GM04503 (cell line): ENCODE results near the gene CAPS.

Source experiments
- DNase-seq: peaks from one replicate; pipeline ENCODE4 v3.0.0-alpha.2; 2012; ENCODE audit warnings: low read depth

The CAPS gene

GRCh38 chr19:5934774-5935472 lies 20.9 kb downstream of the CAPS start:
- DNase-seq: no peak

- no peak for DNase-seq
Measured at GRCh38 chr19:5935473-5936291, 21.6 kb downstream of the CAPS start.

- no peak for DNase-seq
Measured at GRCh38 chr19:5936292-5936592, 22.2 kb downstream of the CAPS start.

- DNase-seq: no peak
Measured at GRCh38 chr19:5937550-5937949, 23.5 kb downstream of the CAPS start.

GRCh38 chr19:5940260-5941208 lies 26.5 kb downstream of the CAPS start:
- DNase-seq: no peak

- no peak for DNase-seq
Measured at GRCh38 chr19:5941673-5942072, 27.6 kb downstream of the CAPS start.

- no peak for DNase-seq
Measured at GRCh38 chr19:5943045-5943444, 29.0 kb downstream of the CAPS start.

- DNase-seq: no peak
Measured at GRCh38 chr19:5943623-5944022, 29.6 kb downstream of the CAPS start.

- DNase-seq: no peak
Measured at GRCh38 chr19:5947435-5947834, 33.4 kb downstream of the CAPS start.

- no peak for DNase-seq
Measured at GRCh38 chr19:5948752-5949564, 34.9 kb downstream of the CAPS start.

GRCh38 chr19:5949792-5950305 lies 35.8 kb downstream of the CAPS start:
- no peak for DNase-seq

- no peak for DNase-seq
Measured at GRCh38 chr19:5950741-5951140, 36.7 kb downstream of the CAPS start.

GRCh38 chr19:5951338-5951861 lies 37.3 kb downstream of the CAPS start:
- DNase-seq: no peak

- DNase-seq: no peak
Measured at GRCh38 chr19:5952193-5953029, 38.4 kb downstream of the CAPS start.

GRCh38 chr19:5953030-5953589 lies 39.1 kb downstream of the CAPS start:
- no peak for DNase-seq

GRCh38 chr19:5953680-5954213 lies 39.7 kb downstream of the CAPS start:
- DNase-seq: no peak

GRCh38 chr19:5954293-5954692 lies 40.2 kb downstream of the CAPS start:
- no peak for DNase-seq

- DNase-seq: no peak
Measured at GRCh38 chr19:5955636-5955935, 41.5 kb downstream of the CAPS start.

- no peak for DNase-seq
Measured at GRCh38 chr19:5956323-5956722, 42.3 kb downstream of the CAPS start.

- no peak for DNase-seq
Measured at GRCh38 chr19:5956728-5957127, 42.7 kb downstream of the CAPS start.
